ENCODE results near the gene EXOC4. TPM values are rescaled to one million over a fixed set of nuclear protein-coding genes. Genes with fewer than 3 reads are reported as not detected.

The EXOC4 gene
- total and polyA plus RNA-seq, 7 donors, result 16.4 to 76.7 (median 50.7) TPM

DNA sequence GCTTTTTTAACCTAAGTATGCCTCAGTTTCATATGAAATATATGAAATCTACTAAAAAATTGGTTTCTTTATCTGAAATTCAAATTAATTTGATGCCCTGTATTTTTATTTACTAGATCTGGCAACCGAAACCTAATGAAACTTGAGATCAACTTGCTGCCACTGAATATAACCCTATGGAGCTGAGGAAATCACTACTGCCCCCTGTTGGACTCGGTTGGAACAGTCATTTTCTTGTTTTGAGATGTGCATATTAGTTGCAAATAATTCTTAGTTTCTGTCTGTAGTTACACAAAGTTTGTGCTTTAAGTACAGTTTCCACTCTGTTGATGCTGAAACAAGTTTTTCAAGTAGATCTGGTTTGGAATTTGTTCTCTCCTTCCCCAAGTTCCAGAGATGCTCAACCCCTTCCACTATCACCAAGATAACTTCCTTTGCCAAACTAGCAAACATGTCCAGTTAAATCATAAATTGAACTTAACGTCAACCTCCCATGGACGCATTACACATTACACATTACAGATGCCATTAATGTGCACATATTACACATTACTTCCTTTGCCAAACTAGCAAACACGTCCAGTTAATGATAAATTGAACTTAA is 22.2 kb upstream of the EXOC4 start:
- peak in 2 of 4 experiments; percentile 44 to 49 for TF ChIP-seq CTCF (IDR thresholded peaks at IDR 0.05)
- no peak for TF ChIP-seq EP300 (IDR thresholded peaks at IDR 0.05)
- no peak for TF ChIP-seq POLR2AphosphoS5 (IDR thresholded peaks at IDR 0.05)
- WGBS, 2 donors, result 28 to 40% methylated on average over 5 of the region's 5 CpGs
- intact Hi-C loops (cut with DNase I), result no loop called here
- Histone ChIP-seq H3K9me3 (no peaks in the 10 kb centered on the region), H3K27ac (no peak overlapping the region), H3K36me3 (no peaks in the 10 kb centered on the region), H3K27me3 (no peaks in the 10 kb centered on the region), H3K4me1 (no peaks in the 10 kb centered on the region), H3K4me3 (no peak overlapping the region)
- DNase-seq, result no peak

DNA sequence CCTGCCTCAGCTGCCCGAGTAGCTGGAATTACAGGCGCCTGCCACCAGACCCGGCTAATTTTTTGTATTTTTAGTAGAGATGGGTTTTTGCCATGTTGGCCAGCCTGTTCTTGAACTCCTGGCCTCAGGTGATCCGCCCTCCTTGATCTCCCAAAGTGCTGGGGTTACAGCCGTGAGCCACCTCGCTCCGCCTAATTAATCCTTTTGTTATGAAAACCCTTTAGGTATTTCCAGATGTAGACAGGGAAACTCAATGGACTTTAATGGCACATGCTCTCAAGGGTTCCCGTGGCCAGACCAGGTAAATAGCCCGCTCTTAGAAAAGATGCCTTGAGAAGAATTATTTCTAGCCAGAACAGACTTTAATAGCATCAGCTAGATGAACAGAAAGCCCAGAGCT is 19.7 kb upstream of the EXOC4 start:
- DNase-seq, result no peak
- 93 to 96% methylated on average over 9 of the region's 9 CpGs for WGBS, 2 donors
- intact Hi-C loops (cut with DNase I), result no loop called here
- no peak for TF ChIP-seq POLR2AphosphoS5 (IDR thresholded peaks at IDR 0.05)
- Histone ChIP-seq H3K27me3 (no peaks in the 10 kb centered on the region), H3K27ac (no peak overlapping the region), H3K4me1 (no peaks in the 10 kb centered on the region), H3K36me3 (no peaks in the 10 kb centered on the region), H3K4me3 (no peak overlapping the region), H3K9me3 (no peaks in the 10 kb centered on the region)

GRCh38 chr7:133234961-133235875 is 17.7 kb upstream of the EXOC4 start:
- Histone ChIP-seq H3K27ac (no peak overlapping the region), H3K9me3 (no peaks in the 10 kb centered on the region), H3K4me1 (no peaks in the 10 kb centered on the region), H3K36me3 (no peaks in the 10 kb centered on the region), H3K27me3 (no peaks in the 10 kb centered on the region), H3K4me3 (no peak overlapping the region)
- no peak for DNase-seq
- TF ChIP-seq CTCF (IDR thresholded peaks at IDR 0.05) (no peak), POLR2AphosphoS5 (IDR thresholded peaks at IDR 0.05) (no peak), EP300 (IDR thresholded peaks at IDR 0.05) (no peak), POLR2A (IDR thresholded peaks at IDR 0.05) (no peak)
- intact Hi-C loops (cut with DNase I), result no loop called here
- WGBS, 2 donors, result 73 to 80% methylated on average over 4 of the region's 4 CpGs

DNA sequence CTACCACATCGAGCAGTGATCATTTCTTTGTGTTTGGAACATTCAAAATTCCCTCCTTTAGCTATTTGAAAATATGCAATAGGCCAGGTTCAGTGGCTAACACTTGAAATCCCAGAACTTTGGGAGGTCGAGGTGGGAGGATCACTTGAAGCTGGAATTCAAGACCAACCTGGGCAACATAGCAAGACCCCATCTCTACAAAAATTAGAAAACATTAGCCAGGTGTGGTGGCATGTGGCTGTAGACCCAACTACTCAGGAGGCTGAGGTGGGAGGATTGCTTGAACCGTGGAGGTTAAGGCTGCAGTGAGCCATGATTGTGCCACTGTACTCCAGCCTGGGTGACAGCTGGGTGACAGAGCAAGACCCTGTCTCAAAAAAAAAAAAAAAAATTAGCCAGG is 15.3 kb upstream of the EXOC4 start:
- DNase-seq, result no peak
- Histone ChIP-seq H3K4me3 (no peak overlapping the region), H3K9me3 (no peaks in the 10 kb centered on the region), H3K4me1 (no peaks in the 10 kb centered on the region), H3K36me3 (no peaks in the 10 kb centered on the region), H3K27ac (no peak overlapping the region), H3K27me3 (no peaks in the 10 kb centered on the region)
- TF ChIP-seq EP300 (IDR thresholded peaks at IDR 0.05) (no peak), CTCF (IDR thresholded peaks at IDR 0.05) (no peak), POLR2A (IDR thresholded peaks at IDR 0.05) (no peak), POLR2AphosphoS5 (IDR thresholded peaks at IDR 0.05) (no peak)
- intact Hi-C loops (cut with DNase I), result no loop called here
- WGBS, 2 donors, result 88 to 89% methylated on average over 3 of the region's 3 CpGs

GRCh38 chr7:133240302-133240701 is 12.6 kb upstream of the EXOC4 start:
- WGBS, 2 donors, result 69 to 75% methylated on average over 3 of the region's 3 CpGs
- no peak overlapping the region for H3K27ac ChIP-seq
- H3K4me1 ChIP-seq, result no peaks in the 10 kb centered on the region
- no peak for DNase-seq
- H3K9me3 ChIP-seq, result no peaks in the 10 kb centered on the region
- intact Hi-C loops (cut with DNase I), result no loop called here
- TF ChIP-seq POLR2AphosphoS5 (IDR thresholded peaks at IDR 0.05), result no peak
- no peak for TF ChIP-seq EP300 (IDR thresholded peaks at IDR 0.05)
- no peak for TF ChIP-seq POLR2A (IDR thresholded peaks at IDR 0.05)
- no peak for TF ChIP-seq CTCF (IDR thresholded peaks at IDR 0.05)
- no peak overlapping the region for H3K4me3 ChIP-seq
- H3K27me3 ChIP-seq, result no peaks in the 10 kb centered on the region
- H3K36me3 ChIP-seq, result no peaks in the 10 kb centered on the region

All from sigmoid colon (tissue), 7 donors.